CD4-positive, CD25-positive, alpha-beta regulatory T cell (primary cell): ENCODE data around the gene CCT7. TPM values are rescaled to one million over a fixed set of nuclear protein-coding genes. Genes with fewer than 3 reads are reported as not detected.
"Not testable (repeated sequence)": the region's sequence is repeated elsewhere in the genome, so short reads cannot be mapped to it uniquely, and the experiment has no call there.

ENCODE experiments used
- ATAC-seq, 2 donors: fragments of 150-1000 bp; cut with Tn5 transposase; one replicate each; pipeline ENCODE4 v1.10.0; 2021; ENCODE audit warnings: low read depth in 2 of 2, moderate number of reproducible peaks in 2 of 2, moderate library complexity in 1 of 2
- DNase-seq, 3 donors: peaks; one replicate each; pipeline versions ENCODE4 v3.0.0 to v3.0.0-alpha.2; 2012 to 2022; ENCODE audit warnings: mixed read lengths in 1 of 3
- H3K27ac ChIP-seq: one replicate; pipeline ENCODE4 v1.7.0; 2013; ENCODE audit warnings: mild to moderate bottlenecking, low read length; ENCODE audit not compliant: insufficient read depth, poor library complexity, severe bottlenecking
- H3K27me3 ChIP-seq: one replicate; pipeline ENCODE4 v1.7.0; 2013; ENCODE audit warnings: low read length; ENCODE audit not compliant: control insufficient read depth, insufficient read depth
- H3K36me3 ChIP-seq: one replicate; pipeline ENCODE4 v1.7.0; 2013; ENCODE audit warnings: mild to moderate bottlenecking, low read length, moderate library complexity; ENCODE audit not compliant: control insufficient read depth, insufficient read depth
- H3K4me1 ChIP-seq: 2 replicates; pipeline ENCODE4 v1.7.0; 2013; ENCODE audit warnings: mild to moderate bottlenecking, low read length; ENCODE audit not compliant: insufficient read depth, control insufficient read depth, poor library complexity, severe bottlenecking
- H3K4me3 ChIP-seq: one replicate; pipeline ENCODE4 v1.7.0; 2013; ENCODE audit warnings: low read depth, mild to moderate bottlenecking, low read length, moderate library complexity
- H3K9me3 ChIP-seq, 2 experiments: 1 replicate in 1 of 2; 2 replicates in 1 of 2; pipeline ENCODE4 v1.7.0; 2013; ENCODE audit warnings: low read length in 2 of 2, mild to moderate bottlenecking in 1 of 2, moderate library complexity in 1 of 2; ENCODE audit not compliant: control insufficient read depth in 2 of 2
- H3K27ac Mint-ChIP-seq, 3 donors: one replicate each; pipeline ENCODE4 v1.8.0; 2020 to 2022; ENCODE audit warnings: mild to moderate bottlenecking in 3 of 3, mixed read lengths in 3 of 3, moderate library complexity in 2 of 3
- H3K27me3 Mint-ChIP-seq: one replicate; pipeline ENCODE4 v1.8.0; 2022; ENCODE audit warnings: mild to moderate bottlenecking, mixed read lengths
- H3K36me3 Mint-ChIP-seq: one replicate; pipeline ENCODE4 v1.8.0; 2020; ENCODE audit warnings: mixed read lengths
- H3K4me1 Mint-ChIP-seq, 4 donors: one replicate each; pipeline ENCODE4 v1.8.0; 2020 to 2022; ENCODE audit warnings: mixed read lengths in 4 of 4, mild to moderate bottlenecking in 1 of 4
- H3K4me3 Mint-ChIP-seq, 4 donors: one replicate each; pipeline ENCODE4 v1.8.0; 2020 to 2022; ENCODE audit warnings: mild to moderate bottlenecking in 4 of 4, mixed read lengths in 4 of 4, moderate library complexity in 3 of 4
- H3K9me3 Mint-ChIP-seq, 7 donors: one replicate each; pipeline ENCODE4 v1.8.0; 2020 to 2022; ENCODE audit warnings: mixed read lengths in 7 of 7, mild to moderate bottlenecking in 3 of 7, moderate library complexity in 2 of 7
- polyA plus RNA-seq, 4 donors: library from polyadenylated mRNA; unstranded; fragments of 300-500 nt; fragmentation: Illumina TruSeq; gene quantifications; one replicate each; pipeline ENCODE4 v1.2.3, GENCODE V29; 2021
- total RNA-seq: library from RNA; stranded (reverse); gene quantifications from one replicate; pipeline ENCODE4 v1.2.3, GENCODE V29; 2022

The CCT7 gene
- total RNA-seq (114 TPM), polyA plus RNA-seq (100 to 1,000 TPM; 239 to 287 (median 275) TPM)

DNA sequence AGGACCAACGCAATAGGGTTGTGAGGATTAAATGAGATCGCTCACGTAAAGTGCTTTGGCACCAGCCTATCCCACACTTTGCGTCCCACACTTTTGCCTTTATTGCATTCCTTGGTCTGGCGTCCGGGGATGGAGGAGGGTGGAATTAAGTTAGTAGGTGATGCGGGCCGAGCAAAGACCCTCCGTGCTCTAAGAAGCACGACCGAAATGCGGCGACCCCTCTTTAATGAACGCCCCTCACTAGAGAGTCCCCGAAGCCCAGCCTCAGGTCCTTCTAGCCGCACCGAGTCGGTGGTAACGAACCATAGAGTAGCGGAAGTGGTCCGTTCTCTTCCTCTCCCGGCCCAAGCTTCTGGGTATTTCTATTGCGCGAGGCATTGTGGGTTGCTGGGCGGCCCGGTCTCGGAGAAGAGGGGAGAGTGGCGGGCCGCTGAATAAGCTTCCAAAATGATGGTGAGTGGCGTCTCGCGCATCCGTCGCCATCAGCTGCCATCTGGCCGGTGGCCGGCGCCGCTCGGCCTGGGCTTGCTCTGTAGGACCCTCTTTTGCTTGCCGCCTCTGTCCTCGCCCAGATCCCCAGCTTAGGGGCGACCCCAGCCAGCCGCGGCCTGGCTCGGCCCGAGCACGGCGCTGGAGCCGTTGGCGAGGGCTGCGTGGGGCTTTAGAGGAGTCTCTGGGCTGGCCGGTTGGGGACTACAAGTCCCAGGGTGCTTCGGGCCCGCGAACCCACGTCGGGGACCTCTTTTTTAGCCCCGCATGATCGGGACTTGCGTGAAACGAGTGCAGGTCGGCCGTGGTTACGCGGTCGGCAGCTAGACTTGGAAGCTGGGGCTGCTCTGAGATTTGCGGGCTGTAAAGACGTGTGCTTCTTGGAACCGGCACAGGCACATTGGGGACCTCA is at the start of gene CCT7:
Gene CCT7 (plus strand): TSS at position 377 of the 901 bp plus-strand sequence. CDS start 71 bp downstream, at position 448.
- DNase-seq (peak; percentile 84 to 95 (median 91)), ATAC-seq (peak; percentile 71 to 75)
- Mint-ChIP-seq H3K9me3 (no peaks in the 10 kb centered on the region), H3K27ac (peak within 1 kb of the TSS; percentile 88 to 95 (median 93)), H3K36me3 (peaks cover 5% of the 10 kb centered on the region), H3K27me3 (no peaks in the 10 kb centered on the region), H3K4me1 (peaks cover 12 to 51% (median 38%) of the 10 kb centered on the region in 4 donors), H3K4me3 (peak within 1 kb of the TSS; percentile 95 to 99 (median 98))
- H3K4me1 ChIP-seq: peaks cover 43% of the 10 kb centered on the region
- H3K9me3 ChIP-seq: no peaks in the 10 kb centered on the region
- peak within 1 kb of the TSS; percentile 95 for H3K27ac ChIP-seq
- peaks cover 8% of the 10 kb centered on the region for H3K36me3 ChIP-seq
- peak within 1 kb of the TSS; percentile 93 for H3K4me3 ChIP-seq
- no peaks in the 10 kb centered on the region for H3K27me3 ChIP-seq

DNA sequence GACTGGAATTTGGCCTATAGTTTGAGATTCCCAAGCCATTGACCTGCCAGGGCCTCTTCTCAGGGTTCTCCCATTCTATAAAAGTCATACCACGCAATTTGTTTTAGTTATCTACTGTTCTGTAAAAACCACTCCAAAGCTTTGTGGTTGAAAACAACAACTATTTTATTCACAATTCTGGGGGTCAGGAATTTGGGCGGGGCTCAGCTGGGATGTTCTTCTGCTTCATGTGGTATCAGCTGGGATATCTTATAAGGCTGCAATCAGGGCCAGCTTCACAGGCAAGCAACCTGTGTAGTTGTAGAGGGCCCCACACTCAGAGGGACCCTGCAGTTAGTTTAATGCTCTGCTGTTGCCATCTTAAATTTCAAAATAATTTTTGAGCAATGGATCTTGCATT is 48.1 kb upstream of the CCT7 start:
- Mint-ChIP-seq H3K4me1 (no peaks in the 10 kb centered on the region), H3K27ac (no peak overlapping the region), H3K27me3 (peaks cover 44% of the 10 kb centered on the region), H3K9me3 (peaks cover 0 to 6% (median 0%) of the 10 kb centered on the region in 7 donors), H3K36me3 (no peaks in the 10 kb centered on the region), H3K4me3 (no peak overlapping the region)
- peaks cover 4% of the 10 kb centered on the region for H3K27me3 ChIP-seq
- H3K4me1 ChIP-seq: no peaks in the 10 kb centered on the region
- ATAC-seq (no peak), DNase-seq (no peak)
- H3K27ac ChIP-seq: no peak overlapping the region
- H3K36me3 ChIP-seq: no peaks in the 10 kb centered on the region
- no peaks in the 10 kb centered on the region for H3K9me3 ChIP-seq
- no peak overlapping the region for H3K4me3 ChIP-seq

DNA sequence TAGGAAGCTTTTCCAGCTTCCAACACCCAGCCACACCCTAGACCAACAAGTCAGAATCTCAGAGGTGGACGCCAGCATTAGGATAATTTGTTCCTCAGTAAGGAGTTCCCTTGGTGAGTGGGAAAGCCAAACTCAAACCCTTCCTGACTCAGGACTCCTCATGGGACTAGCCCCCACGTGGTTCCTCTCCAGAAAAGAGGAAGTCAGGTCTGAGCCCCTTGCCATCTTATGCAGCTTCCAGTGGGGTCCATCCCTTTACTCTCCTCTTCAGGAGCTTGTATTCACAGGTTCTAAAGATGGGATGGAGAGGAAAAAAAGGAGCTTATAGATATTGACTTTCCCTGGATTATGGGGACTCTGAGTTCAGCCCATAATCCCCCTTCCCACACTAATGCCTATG is 46.6 kb upstream of the CCT7 start:
- Mint-ChIP-seq H3K36me3 (no peaks in the 10 kb centered on the region), H3K9me3 (peaks cover 0 to 6% (median 0%) of the 10 kb centered on the region in 7 donors), H3K4me1 (no peaks in the 10 kb centered on the region), H3K27ac (no peak overlapping the region), H3K4me3 (no peak overlapping the region), H3K27me3 (peaks cover 37% of the 10 kb centered on the region)
- H3K4me3 ChIP-seq: no peak overlapping the region
- no peak overlapping the region for H3K27ac ChIP-seq
- no peaks in the 10 kb centered on the region for H3K9me3 ChIP-seq
- DNase-seq (no peak), ATAC-seq (no peak)
- peaks cover 6% of the 10 kb centered on the region for H3K27me3 ChIP-seq
- H3K4me1 ChIP-seq: no peaks in the 10 kb centered on the region
- H3K36me3 ChIP-seq: no peaks in the 10 kb centered on the region

DNA sequence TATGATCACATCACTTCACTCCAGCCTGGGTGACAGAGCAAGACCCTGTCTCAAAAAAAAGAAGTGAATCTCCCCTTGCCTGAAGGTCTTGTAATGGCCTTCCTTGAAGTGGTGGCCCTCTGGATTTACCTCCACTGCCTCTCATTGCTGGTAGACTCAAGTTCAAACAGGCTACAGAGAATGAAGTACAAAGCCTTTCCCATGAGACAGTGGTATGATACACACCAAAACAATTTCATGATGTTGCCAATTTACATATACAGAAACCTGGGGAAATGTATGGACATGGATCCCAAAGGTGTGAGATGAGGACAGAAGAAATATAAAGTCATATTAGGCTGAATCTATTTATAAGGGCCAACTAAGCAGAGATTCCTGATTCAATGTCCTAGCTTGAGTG is 36.5 kb upstream of the CCT7 start:
- Mint-ChIP-seq H3K4me1 (peaks cover 0 to 7% (median 3%) of the 10 kb centered on the region in 4 donors), H3K36me3 (no peaks in the 10 kb centered on the region), H3K4me3 (no peak overlapping the region), H3K27ac (no peak overlapping the region), H3K9me3 (peaks cover 0 to 2% (median 0%) of the 10 kb centered on the region in 7 donors), H3K27me3 (peaks cover 67% of the 10 kb centered on the region)
- DNase-seq: no peak
- Histone ChIP-seq H3K36me3 (no peaks in the 10 kb centered on the region), H3K27ac (no peak overlapping the region), H3K9me3 (no peaks in the 10 kb centered on the region), H3K27me3 (peaks cover 27% of the 10 kb centered on the region), H3K4me3 (no peak overlapping the region), H3K4me1 (peaks cover 4% of the 10 kb centered on the region)
- ATAC-seq: no peak

DNA sequence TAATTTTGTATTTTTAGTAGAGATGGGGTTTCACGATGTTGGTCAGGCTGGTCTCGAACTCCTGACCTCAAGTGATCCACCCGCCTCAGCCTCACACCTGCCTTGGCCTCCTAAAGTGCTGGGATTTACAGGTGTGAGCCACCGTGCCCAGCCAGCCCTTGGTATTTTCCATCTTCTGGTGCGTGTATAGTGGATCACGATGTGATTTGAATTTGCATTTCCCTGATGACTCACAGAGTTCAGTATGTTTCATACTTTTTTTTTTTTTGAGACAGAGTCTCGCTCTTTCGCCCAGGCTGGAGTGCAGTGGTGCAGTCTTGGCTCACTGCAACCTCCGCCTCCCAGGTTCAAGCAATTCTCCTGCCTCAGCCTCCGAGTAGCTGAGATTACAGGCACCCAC is 33.8 kb upstream of the CCT7 start:
- H3K27ac Mint-ChIP-seq, H3K9me3 Mint-ChIP-seq, H3K9me3 ChIP-seq, H3K4me3 Mint-ChIP-seq, H3K4me3 ChIP-seq, H3K27ac ChIP-seq, DNase-seq, H3K36me3 ChIP-seq, ATAC-seq, H3K36me3 Mint-ChIP-seq: not testable (repeated sequence)
- Mint-ChIP-seq H3K4me1 (peaks cover 0 to 13% (median 5%) of the 10 kb centered on the region in 4 donors), H3K27me3 (peaks cover 82% of the 10 kb centered on the region)
- Histone ChIP-seq H3K27me3 (peaks cover 27% of the 10 kb centered on the region), H3K4me1 (peaks cover 13% of the 10 kb centered on the region)

DNA sequence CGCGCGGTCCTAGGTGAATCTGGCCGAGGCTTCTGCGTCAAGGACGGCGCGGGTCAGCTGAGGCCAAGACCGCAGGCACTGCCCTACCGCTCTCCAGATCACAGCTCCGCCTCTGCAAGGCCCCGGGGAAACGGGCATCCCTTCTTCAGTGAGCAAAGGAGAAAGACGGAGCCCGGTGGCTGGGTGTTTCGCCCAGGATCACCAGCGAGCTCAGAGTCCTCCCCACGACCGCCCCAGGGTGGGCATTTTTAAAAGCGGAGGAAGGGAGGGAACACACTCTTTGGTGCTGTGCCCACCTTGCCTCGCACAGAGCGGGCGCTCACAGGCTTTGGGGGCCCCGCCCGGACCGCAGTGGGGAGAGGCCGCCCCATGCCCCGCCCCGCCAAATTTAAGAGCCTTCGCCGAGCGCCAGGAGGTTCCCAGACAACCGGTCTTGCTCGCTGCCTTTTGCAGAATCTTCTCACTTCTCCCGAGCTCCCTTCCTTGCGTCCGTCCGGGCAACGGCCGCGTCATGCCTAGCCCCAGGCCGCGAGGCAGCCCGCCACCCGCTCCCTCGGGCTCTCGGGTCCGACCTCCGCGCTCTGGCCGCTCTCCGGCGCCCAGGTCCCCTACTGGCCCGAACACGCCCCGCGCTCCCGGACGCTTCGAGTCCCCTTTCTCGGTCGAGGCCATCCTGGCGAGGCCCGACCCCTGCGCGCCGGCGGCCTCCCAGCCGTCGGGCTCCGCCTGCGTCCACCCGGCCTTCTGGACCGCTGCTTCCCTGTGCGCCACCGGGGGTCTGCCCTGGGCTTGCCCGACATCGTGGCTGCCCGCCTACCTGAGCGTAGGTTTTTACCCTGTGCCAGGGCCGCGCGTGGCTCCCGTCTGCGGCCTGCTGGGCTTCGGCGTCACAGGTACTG is 31.7 kb upstream of the CCT7 start, which contains the start of gene NOTO:
Gene NOTO (plus strand): TSS at position 419 of the 899 bp plus-strand sequence. CDS start 93 bp downstream, at position 512.
- ATAC-seq (no peak), DNase-seq (peak in 1 of 3 donors; percentile 8)
- H3K36me3 Mint-ChIP-seq: no peaks in the 10 kb centered on the region
- no peaks in the 10 kb centered on the region for H3K36me3 ChIP-seq
- H3K27me3 ChIP-seq: peaks cover 28% of the 10 kb centered on the region
- H3K9me3 ChIP-seq: no peaks in the 10 kb centered on the region
- H3K4me3 ChIP-seq: no peak within 1 kb of the TSS
- H3K4me3 Mint-ChIP-seq: peak within 1 kb of the TSS; percentile 6 to 68 (median 58)
- peaks cover 77% of the 10 kb centered on the region for H3K27me3 Mint-ChIP-seq
- peaks cover 0 to 5% (median 0%) of the 10 kb centered on the region in 7 donors for H3K9me3 Mint-ChIP-seq
- H3K4me1 ChIP-seq: peaks cover 13% of the 10 kb centered on the region
- no peak within 1 kb of the TSS for H3K27ac Mint-ChIP-seq
- no peak within 1 kb of the TSS for H3K27ac ChIP-seq
- peaks cover 0 to 13% (median 5%) of the 10 kb centered on the region in 4 donors for H3K4me1 Mint-ChIP-seq

DNA sequence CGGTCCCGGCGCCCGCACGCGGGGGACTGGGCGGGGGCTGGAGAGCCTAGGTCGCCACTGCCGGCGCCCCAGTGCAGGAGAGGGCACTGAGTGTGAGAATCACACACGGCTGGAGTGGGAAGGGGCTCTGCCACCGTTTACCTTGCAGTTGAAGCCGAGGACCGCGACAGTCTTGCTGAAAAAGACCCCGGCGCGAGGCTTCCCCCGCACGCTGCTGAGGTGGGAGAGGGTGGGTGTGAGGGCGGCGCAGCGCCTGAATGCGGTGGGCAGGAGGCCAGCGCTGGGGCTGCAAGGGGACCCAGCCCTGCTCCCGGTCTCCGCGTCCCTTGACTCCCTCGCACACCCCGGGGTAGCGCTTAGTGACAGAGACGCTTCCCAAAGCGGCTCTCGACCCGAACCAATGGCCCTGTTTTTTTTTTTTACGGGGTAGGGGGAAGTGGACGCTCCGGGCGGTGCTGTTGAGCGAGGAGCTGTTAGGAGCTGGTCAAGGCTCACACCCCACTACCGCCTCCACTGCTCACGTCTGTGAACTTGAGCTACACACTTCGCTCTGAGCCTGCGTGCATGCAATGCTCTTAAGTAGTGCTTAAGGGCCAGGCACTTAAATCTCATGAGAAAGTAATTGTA is 30.9 kb upstream of the CCT7 start:
- peaks cover 80% of the 10 kb centered on the region for H3K27me3 Mint-ChIP-seq
- no peaks in the 10 kb centered on the region for H3K36me3 ChIP-seq
- peak overlapping the region in 2 of 4 donors; percentile 44 to 60 for H3K4me3 Mint-ChIP-seq
- H3K27ac ChIP-seq: no peak overlapping the region
- no peaks in the 10 kb centered on the region for H3K36me3 Mint-ChIP-seq
- H3K4me1 Mint-ChIP-seq: peaks cover 0 to 13% (median 5%) of the 10 kb centered on the region in 4 donors
- H3K4me3 ChIP-seq: no peak overlapping the region
- H3K27ac Mint-ChIP-seq: no peak overlapping the region
- ATAC-seq (peak in 1 of 2 donors; percentile 20), DNase-seq (no peak)
- peaks cover 23% of the 10 kb centered on the region for H3K27me3 ChIP-seq
- no peaks in the 10 kb centered on the region for H3K9me3 ChIP-seq
- H3K9me3 Mint-ChIP-seq: peaks cover 0 to 5% (median 0%) of the 10 kb centered on the region in 7 donors
- H3K4me1 ChIP-seq: peaks cover 13% of the 10 kb centered on the region
